Smooth muscle cell (in vitro differentiated cells): ENCODE results near the gene CFDP1. TPM values are rescaled to one million over a fixed set of nuclear protein-coding genes. Genes with fewer than 3 reads are reported as not detected.
"Not testable (repeated sequence)": the region's sequence is repeated elsewhere in the genome, so short reads cannot be mapped to it uniquely, and the experiment has no call there.

Source experiments
- DNase-seq: peaks from one replicate; lab custom pipeline; 2025; ENCODE audit not compliant: unreplicated experiment; lab: John Stamatoyannopoulos, UW
- H2AFZ ChIP-seq: fragments of 200-600 bp; sonication (generic); 2 replicates; pipeline ENCODE4 v1.6.0; 2016; ENCODE audit warnings: antibody characterized with exemption, low read depth, mild to moderate bottlenecking
- H3F3A ChIP-seq: fragments of 200-600 bp; sonication (generic); 2 replicates; pipeline ENCODE4 v1.6.0; 2017; ENCODE audit warnings: antibody characterized with exemption, low read depth
- H3K27ac ChIP-seq: fragments of 200-600 bp; sonication (generic); 2 replicates; pipeline ENCODE4 v1.5.1; 2016; ENCODE audit warnings: low read depth, mild to moderate bottlenecking
- H3K27me3 ChIP-seq: fragments of 200-600 bp; sonication (generic); 2 replicates; pipeline ENCODE4 v1.6.1; 2016; ENCODE audit warnings: low read depth, mild to moderate bottlenecking
- H3K36me3 ChIP-seq: fragments of 200-600 bp; sonication (generic); 2 replicates; pipeline ENCODE4 v1.5.1; 2016; ENCODE audit warnings: low read depth
- H3K4me1 ChIP-seq: fragments of 200-600 bp; sonication (generic); 2 replicates; pipeline ENCODE4 v1.5.1; 2016; ENCODE audit warnings: low read depth
- H3K4me2 ChIP-seq: fragments of 200-600 bp; sonication (generic); 2 replicates; pipeline ENCODE4 v1.6.0; 2016; ENCODE audit warnings: mild to moderate bottlenecking
- H3K4me3 ChIP-seq: fragments of 200-600 bp; sonication (generic); 2 replicates; pipeline ENCODE4 v1.5.1; 2016; ENCODE audit warnings: mild to moderate bottlenecking
- H3K79me2 ChIP-seq: fragments of 200-600 bp; sonication (generic); 2 replicates; pipeline ENCODE4 v1.6.0; 2016; ENCODE audit warnings: low read depth, mild to moderate bottlenecking
- H3K9ac ChIP-seq: fragments of 200-600 bp; sonication (generic); 2 replicates; pipeline ENCODE4 v1.6.0; 2016; ENCODE audit warnings: low read depth
- H3K9me3 ChIP-seq: fragments of 200-600 bp; sonication (generic); replicated peaks from 2 replicates; pipeline ENCODE4 v1.5.1; 2016; ENCODE audit warnings: low read depth
- H4K20me1 ChIP-seq: fragments of 200-600 bp; sonication (generic); 2 replicates; pipeline ENCODE4 v1.6.0; 2016; ENCODE audit warnings: low read depth
- CTCF ChIP-seq: fragments of 200-600 bp; sonication (generic); IDR thresholded peaks from 2 replicates; pipeline ENCODE4 v1.5.1; 2017; ENCODE audit warnings: borderline replicate concordance, mild to moderate bottlenecking, antibody characterized with exemption; ENCODE audit not compliant: insufficient read depth, poor library complexity, severe bottlenecking
- WGBS: methylation state at CpG from one replicate; pipeline ENCODE4 v1.1.7; 2016; ENCODE audit warnings: low lambda C conversion rate; 5-methylcytosine and 5-hydroxymethylcytosine counted together
- polyA plus RNA-seq: library from polyadenylated mRNA; unstranded; fragments of >200 nt; fragmentation: Nextera tagmentation; extraction: Ambion mirVana; gene quantifications from 2 replicates; pipeline ENCODE4 v1.2.1, GENCODE V29; 2016
- total RNA-seq: library from RNA; depleted of rRNA; stranded (reverse); fragments of >200 nt; gene quantifications from 2 replicates; pipeline ENCODE4 v1.2.3, GENCODE V29; 2014

Gene CFDP1
- total and polyA plus RNA-seq, 2 experiments from 2014 or later = 59.0 to 91.0 TPM

GRCh38 chr16:75443298-75443697 lies 10.0 kb upstream of the CFDP1 start:
- no peaks in the 10 kb centered on the region for H3K27me3 ChIP-seq
- no peaks in the 10 kb centered on the region for H3K79me2 ChIP-seq
- no peak overlapping the region for H3K4me2 ChIP-seq
- peaks cover 6% of the 10 kb centered on the region for H3K36me3 ChIP-seq
- H3K9me3 ChIP-seq = no peaks in the 10 kb centered on the region
- H3K9ac ChIP-seq = no peak overlapping the region
- no peak overlapping the region for H3K4me3 ChIP-seq
- no peak for TF ChIP-seq CTCF
- no peaks in the 10 kb centered on the region for H4K20me1 ChIP-seq
- H2AFZ ChIP-seq = no peak overlapping the region
- no peaks in the 10 kb centered on the region for H3K4me1 ChIP-seq
- 49% methylated on average over 3 of the region's 3 CpGs for WGBS
- H3K27ac ChIP-seq = peak overlapping the region; percentile 60
- DNase-seq = no peak
- no peaks in the 10 kb centered on the region for H3F3A ChIP-seq

DNA sequence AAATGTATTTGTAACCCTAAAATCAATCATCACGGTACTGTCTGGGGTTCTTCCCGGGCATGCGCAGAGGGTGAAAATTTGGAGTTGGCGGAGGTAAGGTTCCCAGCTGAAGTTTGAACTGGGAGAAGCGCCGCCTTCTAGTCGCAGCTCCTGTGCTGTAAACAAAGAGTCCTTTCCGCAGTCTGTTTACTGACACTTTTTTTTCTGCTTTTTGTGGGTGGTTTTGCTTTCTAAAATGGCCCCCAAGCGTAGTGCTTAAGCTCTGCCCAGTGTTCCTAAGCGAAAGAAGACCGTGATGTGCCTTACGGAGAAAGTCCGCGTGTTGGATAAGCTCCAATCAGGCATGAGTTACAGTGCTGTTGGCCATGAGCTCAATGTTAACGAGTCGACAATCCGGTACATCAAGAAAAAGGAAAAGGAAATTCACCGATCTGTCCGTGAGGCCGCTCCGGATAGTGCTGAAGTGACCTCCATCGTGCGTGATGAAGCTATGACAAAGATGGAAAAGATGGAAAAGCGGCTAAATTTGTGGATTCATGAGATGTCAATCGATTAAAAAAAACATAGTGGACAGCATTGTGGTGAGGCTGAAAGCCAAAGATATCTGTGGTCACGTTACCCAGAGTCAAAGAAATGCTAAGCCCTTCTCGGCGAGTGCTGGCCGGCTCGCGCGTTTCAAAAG lies 570 bp upstream of the CFDP1 start:
- peak; percentile 56 for DNase-seq
- H2AFZ ChIP-seq = peak overlapping the region; percentile 92
- H3K27me3 ChIP-seq = no peaks in the 10 kb centered on the region
- H3K4me3 ChIP-seq = peak overlapping the region; percentile 81
- H4K20me1 ChIP-seq = peaks cover 33% of the 10 kb centered on the region
- no peak for TF ChIP-seq CTCF
- under 1% methylated on average over 32 of the region's 32 CpGs for WGBS
- H3K4me1 ChIP-seq = peaks cover 6% of the 10 kb centered on the region
- H3K36me3 ChIP-seq = no peaks in the 10 kb centered on the region
- H3K4me2 ChIP-seq = peak overlapping the region; percentile 90
- H3K27ac ChIP-seq = peak overlapping the region; percentile 97
- H3K9me3 ChIP-seq = no peaks in the 10 kb centered on the region
- H3K9ac ChIP-seq = peak overlapping the region; percentile 98
- no peaks in the 10 kb centered on the region for H3F3A ChIP-seq
- peaks cover 44% of the 10 kb centered on the region for H3K79me2 ChIP-seq

- Histone ChIP-seq H3K9me3 (no peaks in the 10 kb centered on the region), H3K27ac (no peak overlapping the region), H2AFZ (no peak overlapping the region), H3K36me3 (no peaks in the 10 kb centered on the region), H3K79me2 (peaks cover 84% of the 10 kb centered on the region), H3K27me3 (no peaks in the 10 kb centered on the region), H3F3A (no peaks in the 10 kb centered on the region), H3K4me2 (no peak overlapping the region), H3K9ac (no peak overlapping the region), H3K4me3 (no peak overlapping the region), H3K4me1 (peaks cover 6% of the 10 kb centered on the region), H4K20me1 (peaks cover 72% of the 10 kb centered on the region)
- DNase-seq = no peak
- no peak for TF ChIP-seq CTCF
- 98% methylated on average over 11 of the region's 11 CpGs for WGBS
Observed at GRCh38 chr16:75429621-75430403, 3.5 kb downstream of the CFDP1 start.

DNA sequence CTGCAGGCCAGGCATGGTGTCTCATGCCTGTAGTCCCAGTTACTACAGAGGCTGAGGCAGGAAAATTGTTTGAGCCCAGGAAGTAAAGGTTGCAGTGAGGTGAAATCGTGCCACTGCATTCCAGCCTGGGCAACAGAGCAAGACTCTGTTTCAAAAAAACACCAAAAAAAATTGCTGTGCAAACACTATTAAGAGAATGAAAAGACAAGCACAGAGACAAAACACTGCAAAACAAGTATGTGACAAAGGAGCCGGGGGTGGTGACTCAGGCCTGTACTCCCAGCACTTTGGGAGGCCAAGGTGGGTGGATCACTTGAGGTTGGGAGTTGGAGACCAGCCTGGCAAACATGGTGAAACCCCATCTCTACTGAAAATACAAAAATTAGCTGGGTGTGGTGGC lies 6.8 kb downstream of the CFDP1 start:
- H3K27me3 ChIP-seq, DNase-seq, H3K9me3 ChIP-seq, H3K4me2 ChIP-seq, H3K27ac ChIP-seq, H3F3A ChIP-seq, H3K36me3 ChIP-seq, H3K9ac ChIP-seq, H3K4me3 ChIP-seq, H3K4me1 ChIP-seq, H2AFZ ChIP-seq: not testable (repeated sequence)
- H4K20me1 ChIP-seq = peaks cover 71% of the 10 kb centered on the region
- WGBS = 95% methylated on average over 2 of the region's 2 CpGs
- H3K79me2 ChIP-seq = peaks cover 100% of the 10 kb centered on the region

GRCh38 chr16:75424105-75424762 lies 9.1 kb downstream of the CFDP1 start:
- peaks cover 60% of the 10 kb centered on the region for H4K20me1 ChIP-seq
- peaks cover 99% of the 10 kb centered on the region for H3K79me2 ChIP-seq
- 90% methylated on average over 18 of the region's 18 CpGs for WGBS
- DNase-seq, H3K36me3 ChIP-seq, H2AFZ ChIP-seq, H3K9ac ChIP-seq, H3K4me1 ChIP-seq, H3K27ac ChIP-seq, H3K27me3 ChIP-seq, H3F3A ChIP-seq, H3K4me2 ChIP-seq, H3K9me3 ChIP-seq: not testable (repeated sequence)
- peak overlapping the region; percentile 21 for H3K4me3 ChIP-seq
